ENCODE measurements around the gene AP2A1.

DNA sequence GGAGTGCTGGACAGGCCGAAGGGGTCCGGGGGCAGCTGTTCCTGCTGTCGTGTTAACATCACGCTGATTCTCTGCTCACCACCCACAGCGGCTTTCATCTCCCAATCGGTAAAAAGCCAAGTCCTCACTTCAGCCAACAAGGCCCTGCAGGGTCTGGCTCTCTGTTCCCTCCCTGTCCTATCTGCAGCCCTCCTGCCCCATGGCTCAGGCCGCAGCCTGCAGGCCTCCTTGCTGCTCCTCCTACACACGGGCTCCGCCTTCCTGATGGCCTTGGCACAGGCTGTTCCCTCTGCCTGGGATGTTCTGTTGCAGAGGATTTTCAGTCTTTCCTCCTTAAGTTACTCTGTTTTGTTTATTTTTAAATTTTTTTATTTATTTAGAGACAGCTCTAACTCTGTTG lies 24.1 kb downstream of the AP2A1 start:
- TF ChIP-seq POLR2A (IDR thresholded peaks at IDR 0.05; ENCODE audit: low read depth, low read length) (no peak), POLR2AphosphoS5 (IDR thresholded peaks at IDR 0.05; ENCODE audit: low read depth, low read length) (no peak)

All from GM12892 (cell line).